Caco-2 (cell line): ENCODE data around the gene NBEAL2. TPM values are rescaled to one million over a fixed set of nuclear protein-coding genes. Genes with fewer than 3 reads are reported as not detected.

Experiments used
- BruUV-seq: library from RNA; stranded (reverse); fragments of 400-500 nt; replicated peaks from 2 replicates; lab custom pipeline; 2021; lab: Mats Ljungman, UMichigan
- CTCF ChIA-PET: fragments of 300-600 bp; sonication (Branson Sonifier 250); formaldehyde crosslinking; loops from one replicate; lab custom pipeline; 2022; ENCODE audit warnings: antibody characterized with exemption; lab: Charles Lee
- POLR2A ChIA-PET: fragments of 300-600 bp; sonication (Branson Sonifier 250); formaldehyde crosslinking; loops from one replicate; lab custom pipeline; 2022; ENCODE audit warnings: antibody characterized with exemption; lab: Charles Lee
- DNase-seq, 2 experiments: peaks; one replicate each; pipeline versions ENCODE4 v3.0.0 to v3.0.0-alpha.2; 2020 to 2022
- H3K27me3 ChIP-seq: replicated peaks from 2 replicates; pipeline ENCODE4 v1.6.0; 2011; ENCODE audit warnings: low read length; ENCODE audit not compliant: control insufficient read depth, insufficient read depth
- H3K36me3 ChIP-seq: 2 replicates; pipeline ENCODE4 v1.5.1; 2011; ENCODE audit warnings: low read length; ENCODE audit not compliant: control insufficient read depth, insufficient read depth
- H3K4me1 ChIP-seq: fragments of 250-450 bp; sonication (Bioruptor Pico); 2 replicates; pipeline ENCODE4 v1.5.1; 2020; ENCODE audit warnings: mild to moderate bottlenecking
- H3K4me3 ChIP-seq: 2 replicates; pipeline ENCODE4 v1.5.1; 2011; ENCODE audit warnings: low read depth, mild to moderate bottlenecking, control low read depth, low read length
- H3K9me3 ChIP-seq: fragments of 250-450 bp; sonication (Bioruptor Pico); 2 replicates; pipeline ENCODE4 v1.5.1; 2020; ENCODE audit warnings: mild to moderate bottlenecking, moderate library complexity
- H3K27ac Mint-ChIP-seq: one replicate; pipeline ENCODE4 v1.8.0; 2022; ENCODE audit warnings: mixed read lengths; ENCODE audit not compliant: unreplicated experiment
- H3K27me3 Mint-ChIP-seq: one replicate; pipeline ENCODE4 v1.8.0; 2022; ENCODE audit warnings: mixed read lengths; ENCODE audit not compliant: insufficient read depth, unreplicated experiment
- H3K36me3 Mint-ChIP-seq: one replicate; pipeline ENCODE4 v1.8.0; 2022; ENCODE audit warnings: mild to moderate bottlenecking, mixed read lengths; ENCODE audit not compliant: insufficient read depth, unreplicated experiment
- H3K4me1 Mint-ChIP-seq: one replicate; pipeline ENCODE4 v1.8.0; 2022; ENCODE audit warnings: low read depth, mixed read lengths; ENCODE audit not compliant: unreplicated experiment
- H3K4me3 Mint-ChIP-seq: one replicate; pipeline ENCODE4 v1.8.0; 2022; ENCODE audit warnings: mild to moderate bottlenecking, moderate library complexity, mixed read lengths; ENCODE audit not compliant: unreplicated experiment
- H3K9me3 Mint-ChIP-seq: one replicate; pipeline ENCODE4 v1.8.0; 2022; ENCODE audit warnings: mixed read lengths; ENCODE audit not compliant: unreplicated experiment
- intact Hi-C: fragments of 100-400 bp; cut with micrococcal nuclease; formaldehyde crosslinking; loops from one replicate; pipeline ENCODE4 v1.10.0; 2022; ENCODE audit not compliant: unreplicated experiment
- total RNA-seq: library from RNA; stranded (reverse); gene quantifications from 2 replicates; pipeline ENCODE4 v1.2.3, GENCODE V29; 2022
- TF ChIP-seq, protein P1 (sequence below), 2 experiments: fragments of 200-600 bp in 1 of 2; IDR thresholded peaks; 1 replicate in 1 of 2; 2 replicates in 1 of 2; pipeline versions ENCODE4 v1.5.1 to v1.8.0; 2011 to 2022; ENCODE audit warnings: antibody characterized with exemption in 1 of 2, control low read depth in 1 of 2, inconsistent platforms in 1 of 2, low read depth in 1 of 2, low read length in 1 of 2, mild to moderate bottlenecking in 1 of 2, moderate library complexity in 1 of 2; ENCODE audit not compliant: insufficient read depth in 1 of 2, severe bottlenecking in 1 of 2, unreplicated experiment in 1 of 2

The NBEAL2 gene
- total RNA-seq, 1 experiment from 2014 or later = 62.4 TPM

DNA sequence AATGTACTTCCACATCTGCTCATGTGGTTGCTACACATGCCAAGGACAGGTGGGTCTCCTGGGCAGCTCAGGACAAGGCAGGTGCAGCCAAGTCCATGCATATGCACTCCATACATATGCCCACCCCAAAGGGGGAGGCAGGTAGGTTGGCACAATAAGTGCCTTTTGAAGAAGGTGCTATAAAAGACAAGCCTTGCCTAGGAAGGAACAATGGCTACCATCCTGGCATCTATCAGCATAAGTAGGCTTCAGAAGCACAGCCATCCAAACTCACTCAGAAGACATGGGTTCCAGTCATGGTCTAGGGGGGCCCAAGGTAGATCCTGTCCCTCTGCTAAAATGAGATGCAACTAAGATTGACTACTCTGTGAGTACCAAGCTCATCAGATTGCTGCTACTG is 34.6 kb downstream of the NBEAL2 start:
- BruUV-seq = no TSS peak
- H3K4me1 ChIP-seq = 0 out of 2 replicates have a peak, but pooled peaks cover 9% of the 10 kb centered on the region
- Mint-ChIP-seq H3K27me3 (no peaks in the 10 kb centered on the region), H3K27ac (peak overlapping the region; percentile 42), H3K4me3 (no peak overlapping the region), H3K9me3 (no peaks in the 10 kb centered on the region), H3K4me1 (no peaks in the 10 kb centered on the region), H3K36me3 (peaks cover 53% of the 10 kb centered on the region)
- intact Hi-C loops = no loop called here
- no peaks in the 10 kb centered on the region for H3K9me3 ChIP-seq
- ChIA-PET POLR2A (no interaction called here), CTCF (no interaction called here)
- TF ChIP-seq, protein P1, sequence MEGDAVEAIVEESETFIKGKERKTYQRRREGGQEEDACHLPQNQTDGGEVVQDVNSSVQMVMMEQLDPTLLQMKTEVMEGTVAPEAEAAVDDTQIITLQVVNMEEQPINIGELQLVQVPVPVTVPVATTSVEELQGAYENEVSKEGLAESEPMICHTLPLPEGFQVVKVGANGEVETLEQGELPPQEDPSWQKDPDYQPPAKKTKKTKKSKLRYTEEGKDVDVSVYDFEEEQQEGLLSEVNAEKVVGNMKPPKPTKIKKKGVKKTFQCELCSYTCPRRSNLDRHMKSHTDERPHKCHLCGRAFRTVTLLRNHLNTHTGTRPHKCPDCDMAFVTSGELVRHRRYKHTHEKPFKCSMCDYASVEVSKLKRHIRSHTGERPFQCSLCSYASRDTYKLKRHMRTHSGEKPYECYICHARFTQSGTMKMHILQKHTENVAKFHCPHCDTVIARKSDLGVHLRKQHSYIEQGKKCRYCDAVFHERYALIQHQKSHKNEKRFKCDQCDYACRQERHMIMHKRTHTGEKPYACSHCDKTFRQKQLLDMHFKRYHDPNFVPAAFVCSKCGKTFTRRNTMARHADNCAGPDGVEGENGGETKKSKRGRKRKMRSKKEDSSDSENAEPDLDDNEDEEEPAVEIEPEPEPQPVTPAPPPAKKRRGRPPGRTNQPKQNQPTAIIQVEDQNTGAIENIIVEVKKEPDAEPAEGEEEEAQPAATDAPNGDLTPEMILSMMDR (IDR thresholded peaks at IDR 0.05; ENCODE audit: insufficient read depth in 1 of 2, low read depth in 1 of 2, low read length in 1 of 2, severe bottlenecking in 1 of 2, unreplicated experiment in 1 of 2) = no peak
- H3K4me3 ChIP-seq = no peak overlapping the region
- H3K27me3 ChIP-seq = no peaks in the 10 kb centered on the region
- peaks cover 1% of the 10 kb centered on the region; the same call in 1 of the 2 replicates for H3K36me3 ChIP-seq
- DNase-seq = no peak

DNA sequence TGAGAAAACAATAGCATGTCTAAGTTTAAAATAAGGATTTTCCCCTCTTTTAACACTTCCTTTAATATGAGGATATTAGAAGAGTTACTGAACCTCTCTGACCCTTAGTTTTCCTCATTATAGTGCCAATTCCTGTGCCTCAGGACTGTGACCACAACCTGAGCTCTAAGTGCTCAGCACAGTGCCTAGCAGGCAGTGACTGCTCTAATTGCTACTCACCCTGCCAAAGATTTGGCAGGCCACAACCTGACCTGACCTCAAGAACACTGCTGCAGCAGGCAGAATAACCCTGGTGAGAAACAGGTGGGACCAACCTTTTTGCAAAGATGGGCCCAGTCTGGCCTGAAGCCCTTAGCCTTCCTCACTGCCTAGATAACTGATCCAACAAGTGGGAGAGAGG is 35.7 kb downstream of the NBEAL2 start:
- TF ChIP-seq, protein P1 (IDR thresholded peaks at IDR 0.05; ENCODE audit: insufficient read depth in 1 of 2, low read depth in 1 of 2, low read length in 1 of 2, severe bottlenecking in 1 of 2, unreplicated experiment in 1 of 2) = no peak
- Mint-ChIP-seq H3K9me3 (no peaks in the 10 kb centered on the region), H3K27ac (no peak overlapping the region), H3K27me3 (no peaks in the 10 kb centered on the region), H3K4me1 (no peaks in the 10 kb centered on the region), H3K36me3 (peaks cover 51% of the 10 kb centered on the region), H3K4me3 (no peak overlapping the region)
- no peak overlapping the region for H3K4me3 ChIP-seq
- no peak for DNase-seq
- H3K27me3 ChIP-seq = no peaks in the 10 kb centered on the region
- ChIA-PET POLR2A (no interaction called here), CTCF (no interaction called here)
- H3K9me3 ChIP-seq = no peaks in the 10 kb centered on the region
- intact Hi-C loops = no loop called here
- H3K4me1 ChIP-seq = 0 out of 2 replicates have a peak, but pooled peaks cover 9% of the 10 kb centered on the region
- no TSS peak for BruUV-seq
- H3K36me3 ChIP-seq = peaks cover 1% of the 10 kb centered on the region; the same call in 1 of the 2 replicates

DNA sequence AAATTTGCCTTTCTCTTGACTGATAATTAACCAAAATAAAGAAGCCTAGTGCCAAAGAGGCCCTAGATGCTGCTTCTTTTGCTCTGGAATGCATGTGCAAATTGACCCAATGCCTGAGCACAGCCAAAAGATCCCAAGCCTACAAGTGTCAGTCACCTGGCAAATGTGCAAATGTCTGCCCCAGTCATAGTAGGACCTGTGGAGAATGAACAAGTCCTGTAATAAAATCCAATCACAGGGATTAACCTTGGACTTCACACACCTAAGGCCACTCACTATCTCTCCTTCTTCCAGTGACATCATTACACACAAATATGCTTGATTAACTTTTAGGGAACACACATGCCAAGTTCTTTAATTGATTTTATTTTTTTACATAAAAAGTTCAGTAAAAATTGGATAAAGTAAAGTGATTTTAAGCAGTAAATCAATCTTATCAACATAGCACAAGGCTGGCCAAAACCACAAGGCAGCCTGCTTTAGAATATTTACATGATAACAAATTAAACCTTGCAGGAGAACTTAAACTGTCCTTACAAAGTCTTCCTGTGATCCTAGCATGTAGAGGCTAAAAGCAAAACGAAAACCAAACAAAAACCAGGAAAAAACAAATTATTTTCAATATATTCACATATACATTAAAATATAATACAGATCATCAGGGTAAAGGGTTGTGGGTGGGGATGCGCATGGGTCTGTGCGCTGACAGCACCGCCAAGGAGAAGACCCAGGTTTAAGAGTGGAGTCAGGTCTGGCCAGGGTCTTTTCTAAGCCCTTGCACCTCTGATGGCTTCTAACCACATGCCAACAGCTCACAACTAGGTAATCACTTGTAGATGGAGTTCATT is 36.8 kb downstream of the NBEAL2 start:
- DNase-seq = no peak
- intact Hi-C loops = no loop called here
- peaks cover 1% of the 10 kb centered on the region; the same call in 1 of the 2 replicates for H3K36me3 ChIP-seq
- no peaks in the 10 kb centered on the region for H3K27me3 ChIP-seq
- no peaks in the 10 kb centered on the region for H3K9me3 ChIP-seq
- H3K4me3 ChIP-seq = no peak overlapping the region
- ChIA-PET CTCF (no interaction called here), POLR2A (no interaction called here)
- Mint-ChIP-seq H3K27me3 (no peaks in the 10 kb centered on the region), H3K4me1 (no peaks in the 10 kb centered on the region), H3K4me3 (no peak overlapping the region), H3K9me3 (no peaks in the 10 kb centered on the region), H3K27ac (no peak overlapping the region), H3K36me3 (peaks cover 39% of the 10 kb centered on the region)
- H3K4me1 ChIP-seq = 0 out of 2 replicates have a peak, but pooled peaks cover 9% of the 10 kb centered on the region
- TF ChIP-seq, protein P1 (IDR thresholded peaks at IDR 0.05; ENCODE audit: insufficient read depth in 1 of 2, low read depth in 1 of 2, low read length in 1 of 2, severe bottlenecking in 1 of 2, unreplicated experiment in 1 of 2) = no peak
- BruUV-seq = no TSS peak
